CD4-positive, alpha-beta T cell treated with Interferon gamma for 1 hour (primary cell): Measurements from ENCODE around the gene SUOX.
"Not testable (repeated sequence)": the region's sequence is repeated elsewhere in the genome, so short reads cannot be mapped to it uniquely, and the experiment has no call there.

Experiments used
- DNase-seq: peaks from one replicate; pipeline ENCODE4 v3.0.0-alpha.2; 2020

Gene SUOX

GRCh38 chr12:56028511-56029165 is 31.6 kb downstream of the SUOX start:
- no peak for DNase-seq

GRCh38 chr12:56029166-56029519 is 32.1 kb downstream of the SUOX start:
- no peak for DNase-seq

GRCh38 chr12:56029666-56030293 is 32.7 kb downstream of the SUOX start:
- DNase-seq: peak; percentile 38

GRCh38 chr12:56031987-56032386 is 34.9 kb downstream of the SUOX start:
- no peak for DNase-seq

- DNase-seq: peak; percentile 12
Measured at GRCh38 chr12:56034586-56035332, 37.7 kb downstream of the SUOX start.

- DNase-seq: no peak
Measured at GRCh38 chr12:56037161-56037560, 40.1 kb downstream of the SUOX start.

GRCh38 chr12:56038022-56038655 is 41.1 kb downstream of the SUOX start:
- no peak for DNase-seq

GRCh38 chr12:56040151-56040550 is 43.1 kb downstream of the SUOX start:
- DNase-seq: no peak

GRCh38 chr12:56040963-56041551 is 44.0 kb downstream of the SUOX start:
- DNase-seq: no peak

GRCh38 chr12:56041552-56042429 is 44.7 kb downstream of the SUOX start, which contains the start of gene RPS26:
Gene RPS26 (plus strand): TSS chr12:56041918. CDS start chr12:56042167, 249 bp downstream.
- DNase-seq: peak; percentile 97

GRCh38 chr12:56042430-56042813 is 45.3 kb downstream of the SUOX start:
- DNase-seq: not testable (repeated sequence)

GRCh38 chr12:56042843-56043242 is 45.8 kb downstream of the SUOX start:
- no peak for DNase-seq

- no peak for DNase-seq
Measured at GRCh38 chr12:56046027-56046780, 49.1 kb downstream of the SUOX start.

- no peak for DNase-seq
Measured at GRCh38 chr12:56053407-56053893, 56.4 kb downstream of the SUOX start.
